HFFc6 (cell line): Measurements from ENCODE around the gene FBRSL1. TPM values are rescaled to one million over a fixed set of nuclear protein-coding genes. Genes with fewer than 3 reads are reported as not detected.

Source experiments
- DNase-seq: peaks from one replicate; pipeline ENCODE4 v3.0.0-alpha.2; 2018
- H3K27ac Mint-ChIP-seq: 2 replicates; pipeline ENCODE4 v1.8.0; 2020; ENCODE audit warnings: mild to moderate bottlenecking, mixed read lengths
- H3K27me3 Mint-ChIP-seq: 2 replicates; pipeline ENCODE4 v1.8.0; 2021; ENCODE audit warnings: mild to moderate bottlenecking, moderate library complexity, mixed read lengths; ENCODE audit not compliant: insufficient read depth
- H3K36me3 Mint-ChIP-seq: 2 replicates; pipeline ENCODE4 v1.8.0; 2021; ENCODE audit warnings: low read depth, mixed read lengths
- H3K4me1 Mint-ChIP-seq: 2 replicates; pipeline ENCODE4 v1.8.0; 2020; ENCODE audit warnings: low read depth, mixed read lengths
- H3K4me3 Mint-ChIP-seq: 2 replicates; pipeline ENCODE4 v1.8.0; 2020; ENCODE audit warnings: mild to moderate bottlenecking, moderate library complexity, mixed read lengths
- H3K9me3 Mint-ChIP-seq: 2 replicates; pipeline ENCODE4 v1.8.0; 2020; ENCODE audit warnings: mild to moderate bottlenecking, mixed read lengths
- total RNA-seq, 6 experiments: library from RNA; stranded (reverse); fragmentation: NEBNext Ultra II Directional; extraction: Animal tissue kit (Norgen Biotek cat#: 25700); gene quantifications; 2 replicates in 1 of 6; 3 replicates in 5 of 6; pipeline ENCODE4 v1.2.3, GENCODE V29; 2021
- TF ChIP-seq, protein P1 (sequence below): fragments of 200-600 bp; sonication (generic); IDR thresholded peaks from 2 replicates; pipeline ENCODE4 v1.5.0; 2021; ENCODE audit warnings: antibody characterized with exemption, mild to moderate bottlenecking

The FBRSL1 gene
- total RNA-seq, 6 experiments from 2014 or later: 25.1 to 34.0 (median 30.1) TPM

GRCh38 chr12:132548430-132549058 is 58.6 kb downstream of the FBRSL1 start:
- H3K9me3 Mint-ChIP-seq: no peaks in the 10 kb centered on the region
- TF ChIP-seq, protein P1, sequence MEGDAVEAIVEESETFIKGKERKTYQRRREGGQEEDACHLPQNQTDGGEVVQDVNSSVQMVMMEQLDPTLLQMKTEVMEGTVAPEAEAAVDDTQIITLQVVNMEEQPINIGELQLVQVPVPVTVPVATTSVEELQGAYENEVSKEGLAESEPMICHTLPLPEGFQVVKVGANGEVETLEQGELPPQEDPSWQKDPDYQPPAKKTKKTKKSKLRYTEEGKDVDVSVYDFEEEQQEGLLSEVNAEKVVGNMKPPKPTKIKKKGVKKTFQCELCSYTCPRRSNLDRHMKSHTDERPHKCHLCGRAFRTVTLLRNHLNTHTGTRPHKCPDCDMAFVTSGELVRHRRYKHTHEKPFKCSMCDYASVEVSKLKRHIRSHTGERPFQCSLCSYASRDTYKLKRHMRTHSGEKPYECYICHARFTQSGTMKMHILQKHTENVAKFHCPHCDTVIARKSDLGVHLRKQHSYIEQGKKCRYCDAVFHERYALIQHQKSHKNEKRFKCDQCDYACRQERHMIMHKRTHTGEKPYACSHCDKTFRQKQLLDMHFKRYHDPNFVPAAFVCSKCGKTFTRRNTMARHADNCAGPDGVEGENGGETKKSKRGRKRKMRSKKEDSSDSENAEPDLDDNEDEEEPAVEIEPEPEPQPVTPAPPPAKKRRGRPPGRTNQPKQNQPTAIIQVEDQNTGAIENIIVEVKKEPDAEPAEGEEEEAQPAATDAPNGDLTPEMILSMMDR: no peak
- no peak overlapping the region for H3K4me3 Mint-ChIP-seq
- H3K4me1 Mint-ChIP-seq: no peaks in the 10 kb centered on the region
- DNase-seq: no peak
- H3K27ac Mint-ChIP-seq: no peak overlapping the region
- H3K27me3 Mint-ChIP-seq: peaks cover 2% of the 10 kb centered on the region
- no peaks in the 10 kb centered on the region for H3K36me3 Mint-ChIP-seq

DNA sequence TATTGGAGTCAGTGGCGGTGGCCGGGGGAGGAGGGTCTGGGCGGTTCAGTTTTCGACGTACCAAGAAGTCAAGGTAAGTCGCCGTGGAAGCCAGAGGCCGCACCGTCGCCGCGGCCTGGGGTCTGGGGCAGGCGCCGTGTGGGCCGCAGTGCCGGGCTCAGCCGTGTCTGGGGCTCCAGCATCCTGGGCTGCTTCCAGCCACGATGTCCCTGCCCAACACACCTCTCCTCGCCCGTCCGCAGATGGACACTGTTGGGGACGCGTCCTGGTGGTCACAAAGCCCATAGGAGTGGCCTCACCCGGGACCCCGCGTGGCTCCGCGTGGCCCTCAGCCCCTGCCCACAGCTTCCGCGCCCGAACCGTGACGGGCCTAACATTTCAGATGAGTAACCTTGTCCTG is 59.1 kb downstream of the FBRSL1 start:
- H3K27ac Mint-ChIP-seq: no peak overlapping the region
- TF ChIP-seq, protein P1: no peak
- no peaks in the 10 kb centered on the region for H3K36me3 Mint-ChIP-seq
- H3K4me1 Mint-ChIP-seq: no peaks in the 10 kb centered on the region
- DNase-seq: no peak
- H3K4me3 Mint-ChIP-seq: no peak overlapping the region
- no peaks in the 10 kb centered on the region for H3K9me3 Mint-ChIP-seq
- peaks cover 2% of the 10 kb centered on the region for H3K27me3 Mint-ChIP-seq

DNA sequence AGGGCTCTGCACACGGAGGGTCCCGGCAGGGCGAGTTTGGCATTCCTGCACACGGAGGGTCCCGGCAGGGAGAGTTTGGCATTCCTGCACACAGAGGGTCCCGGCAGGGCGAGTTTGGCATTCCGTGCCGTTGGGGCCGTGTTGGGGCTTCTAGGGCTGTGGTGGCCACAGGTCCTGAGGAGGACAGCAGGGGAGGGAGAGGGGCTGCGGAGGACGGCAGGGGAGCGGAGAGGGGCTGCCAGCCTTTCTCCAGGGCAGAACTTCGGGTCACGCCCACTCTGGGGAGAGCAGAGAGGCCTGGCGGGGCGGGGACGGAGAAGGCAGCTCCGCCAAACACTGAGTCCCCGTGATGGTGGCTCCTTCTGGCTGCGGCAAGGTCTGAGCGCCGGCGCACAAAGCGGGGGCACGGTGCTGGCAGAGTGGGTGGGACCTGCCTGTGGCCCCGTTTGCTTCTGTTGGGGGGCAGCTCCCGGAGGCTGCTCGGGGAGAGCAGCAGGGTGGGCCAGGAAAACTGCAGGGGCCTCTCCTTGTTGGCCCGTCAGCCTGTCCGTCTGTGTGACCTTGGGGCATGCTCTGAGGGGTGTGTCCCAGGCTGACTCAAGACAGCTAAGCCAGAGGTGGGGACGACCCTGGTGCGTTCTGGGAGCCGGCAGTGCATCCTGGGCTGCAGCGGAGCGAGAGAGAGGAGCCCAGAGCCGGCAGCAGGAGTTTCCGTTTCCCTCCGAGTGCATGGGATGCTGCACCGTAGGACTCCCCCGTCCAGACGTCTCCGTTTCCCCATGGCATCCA is 60.3 kb downstream of the FBRSL1 start:
- no peak for DNase-seq
- TF ChIP-seq, protein P1: no peak
- no peak overlapping the region for H3K27ac Mint-ChIP-seq
- no peaks in the 10 kb centered on the region for H3K9me3 Mint-ChIP-seq
- H3K36me3 Mint-ChIP-seq: no peaks in the 10 kb centered on the region
- H3K4me1 Mint-ChIP-seq: no peaks in the 10 kb centered on the region
- peaks cover 6% of the 10 kb centered on the region for H3K27me3 Mint-ChIP-seq
- H3K4me3 Mint-ChIP-seq: no peak overlapping the region; the same call in 1 of the 2 replicates

GRCh38 chr12:132550830-132551640 is 61.1 kb downstream of the FBRSL1 start:
- Mint-ChIP-seq H3K4me3 (no peak overlapping the region), H3K36me3 (no peaks in the 10 kb centered on the region), H3K27ac (no peak overlapping the region), H3K4me1 (no peaks in the 10 kb centered on the region), H3K9me3 (no peaks in the 10 kb centered on the region), H3K27me3 (peaks cover 6% of the 10 kb centered on the region)
- no peak for DNase-seq
- TF ChIP-seq, protein P1: no peak

GRCh38 chr12:132551641-132552031 is 61.7 kb downstream of the FBRSL1 start:
- Mint-ChIP-seq H3K27ac (no peak overlapping the region), H3K4me1 (no peaks in the 10 kb centered on the region), H3K9me3 (no peaks in the 10 kb centered on the region), H3K4me3 (no peak overlapping the region), H3K36me3 (no peaks in the 10 kb centered on the region), H3K27me3 (peaks cover 6% of the 10 kb centered on the region)
- TF ChIP-seq, protein P1: no peak
- no peak for DNase-seq
